GM12874 (cell line): ENCODE results near the gene SBSN.

ENCODE experiments used
- TF ChIP-seq, protein P1 (sequence below): IDR thresholded peaks from 2 replicates; pipeline ENCODE4 v1.5.1; 2011; ENCODE audit warnings: low read depth, mild to moderate bottlenecking, control low read depth, low read length, moderate library complexity; ENCODE audit not compliant: insufficient read depth

The SBSN gene

GRCh38 chr19:35509018-35509652 is 19.0 kb downstream of the SBSN start:
- TF ChIP-seq, protein P1, sequence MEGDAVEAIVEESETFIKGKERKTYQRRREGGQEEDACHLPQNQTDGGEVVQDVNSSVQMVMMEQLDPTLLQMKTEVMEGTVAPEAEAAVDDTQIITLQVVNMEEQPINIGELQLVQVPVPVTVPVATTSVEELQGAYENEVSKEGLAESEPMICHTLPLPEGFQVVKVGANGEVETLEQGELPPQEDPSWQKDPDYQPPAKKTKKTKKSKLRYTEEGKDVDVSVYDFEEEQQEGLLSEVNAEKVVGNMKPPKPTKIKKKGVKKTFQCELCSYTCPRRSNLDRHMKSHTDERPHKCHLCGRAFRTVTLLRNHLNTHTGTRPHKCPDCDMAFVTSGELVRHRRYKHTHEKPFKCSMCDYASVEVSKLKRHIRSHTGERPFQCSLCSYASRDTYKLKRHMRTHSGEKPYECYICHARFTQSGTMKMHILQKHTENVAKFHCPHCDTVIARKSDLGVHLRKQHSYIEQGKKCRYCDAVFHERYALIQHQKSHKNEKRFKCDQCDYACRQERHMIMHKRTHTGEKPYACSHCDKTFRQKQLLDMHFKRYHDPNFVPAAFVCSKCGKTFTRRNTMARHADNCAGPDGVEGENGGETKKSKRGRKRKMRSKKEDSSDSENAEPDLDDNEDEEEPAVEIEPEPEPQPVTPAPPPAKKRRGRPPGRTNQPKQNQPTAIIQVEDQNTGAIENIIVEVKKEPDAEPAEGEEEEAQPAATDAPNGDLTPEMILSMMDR, result no peak

GRCh38 chr19:35508129-35508528 is 20.0 kb downstream of the SBSN start:
- TF ChIP-seq, protein P1, result no peak

DNA sequence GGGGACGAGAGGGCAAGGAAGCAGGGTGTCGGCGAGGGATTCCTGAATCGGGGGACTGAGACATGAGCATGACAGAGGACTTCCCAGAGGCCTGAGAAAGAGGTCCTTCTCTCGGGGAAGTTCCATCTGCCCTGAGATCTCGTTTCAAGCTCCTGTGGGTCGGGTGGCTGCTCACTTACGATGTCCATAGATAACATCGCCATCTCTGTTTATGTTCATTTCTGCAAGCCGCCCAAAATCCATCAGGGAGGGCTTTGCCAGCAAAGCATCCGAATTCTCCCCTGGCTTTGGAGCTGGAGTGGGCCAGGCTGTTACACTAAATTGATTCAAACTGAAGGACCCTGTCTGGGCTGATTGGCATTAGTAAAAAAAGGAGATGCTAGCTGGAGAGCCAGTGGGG is 20.6 kb downstream of the SBSN start:
- TF ChIP-seq, protein P1, result no peak

DNA sequence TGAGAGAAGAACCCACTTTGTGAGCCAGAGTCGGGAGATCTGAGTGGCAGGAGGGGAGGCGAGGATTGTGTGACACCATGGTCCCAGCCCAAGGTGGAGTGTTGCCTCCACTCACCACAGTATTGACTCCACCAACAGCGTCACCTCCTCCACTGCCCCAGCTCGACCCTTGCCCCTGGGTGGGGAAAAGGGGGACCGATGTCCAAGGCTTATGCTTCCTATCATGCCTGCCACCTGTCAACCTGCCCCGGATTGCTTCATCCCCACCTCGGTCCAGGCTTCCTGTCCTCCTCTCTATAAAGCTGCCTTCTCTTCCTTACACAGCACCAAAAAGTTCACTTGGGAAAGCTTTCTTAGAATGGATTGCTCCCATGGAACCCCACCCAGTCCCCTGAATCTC is 22.1 kb downstream of the SBSN start:
- TF ChIP-seq, protein P1, result no peak

- TF ChIP-seq, protein P1, result no peak
These were observed 25.4 kb downstream of the SBSN start for GRCh38 chr19:35502751-35503150.

DNA sequence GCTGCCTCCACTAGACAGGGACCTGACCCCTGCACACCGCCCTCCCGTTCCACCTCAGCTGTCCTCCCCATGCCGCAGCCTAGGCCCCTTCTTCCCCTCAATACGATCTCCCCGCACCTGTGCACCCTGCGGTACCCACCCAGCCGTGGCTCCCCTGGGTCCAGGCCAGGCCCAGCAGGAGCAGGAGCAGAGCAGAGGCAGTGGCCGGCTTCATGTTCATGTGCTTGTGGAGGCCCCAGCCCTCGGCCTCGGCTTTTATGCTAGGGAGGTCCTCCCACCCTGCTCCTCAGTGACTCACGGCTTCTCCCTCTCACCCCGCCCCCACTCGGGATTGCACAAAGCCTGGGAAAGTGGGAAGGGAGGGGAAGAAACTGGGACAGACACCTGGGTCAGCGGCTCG is 26.4 kb downstream of the SBSN start:
- TF ChIP-seq, protein P1, result no peak

DNA sequence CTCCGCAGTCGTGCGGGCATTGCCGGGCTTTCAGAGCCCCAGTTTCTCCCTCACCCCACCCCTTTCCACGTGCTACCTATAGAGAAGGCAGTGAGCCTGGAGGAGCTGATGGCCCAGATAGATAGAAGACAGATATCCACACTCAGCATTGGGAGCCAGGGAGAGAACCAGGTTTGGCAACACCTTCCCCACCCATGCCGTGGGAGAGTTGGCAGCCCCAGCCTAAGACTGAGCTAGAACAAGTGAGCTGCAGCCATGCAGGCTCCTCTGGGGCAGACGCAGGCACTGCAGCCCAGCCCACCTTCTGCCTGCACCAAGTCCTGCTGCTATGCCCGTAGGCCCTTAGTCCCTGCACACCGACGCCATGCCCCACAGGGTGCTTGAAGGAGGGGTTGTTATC is 27.5 kb downstream of the SBSN start:
- TF ChIP-seq, protein P1, result no peak
